Stimulated activated CD4-positive, alpha-beta T cell treated with anti-CD3 and anti-CD28 coated beads, TNF-alpha, amount 100 ng/mL, for 24 hours (primary cell): Measurements from ENCODE around the gene GPSM1.
A peak's percentile ranks its signal among the peaks of the same experiment; 100 is the strongest.

Experiments used
- DNase-seq, 3 experiments: peaks; one replicate each; pipeline ENCODE4 v3.0.0-alpha.2; 2020; ENCODE audit warnings: low read depth in 3 of 3

Gene GPSM1, protein sequence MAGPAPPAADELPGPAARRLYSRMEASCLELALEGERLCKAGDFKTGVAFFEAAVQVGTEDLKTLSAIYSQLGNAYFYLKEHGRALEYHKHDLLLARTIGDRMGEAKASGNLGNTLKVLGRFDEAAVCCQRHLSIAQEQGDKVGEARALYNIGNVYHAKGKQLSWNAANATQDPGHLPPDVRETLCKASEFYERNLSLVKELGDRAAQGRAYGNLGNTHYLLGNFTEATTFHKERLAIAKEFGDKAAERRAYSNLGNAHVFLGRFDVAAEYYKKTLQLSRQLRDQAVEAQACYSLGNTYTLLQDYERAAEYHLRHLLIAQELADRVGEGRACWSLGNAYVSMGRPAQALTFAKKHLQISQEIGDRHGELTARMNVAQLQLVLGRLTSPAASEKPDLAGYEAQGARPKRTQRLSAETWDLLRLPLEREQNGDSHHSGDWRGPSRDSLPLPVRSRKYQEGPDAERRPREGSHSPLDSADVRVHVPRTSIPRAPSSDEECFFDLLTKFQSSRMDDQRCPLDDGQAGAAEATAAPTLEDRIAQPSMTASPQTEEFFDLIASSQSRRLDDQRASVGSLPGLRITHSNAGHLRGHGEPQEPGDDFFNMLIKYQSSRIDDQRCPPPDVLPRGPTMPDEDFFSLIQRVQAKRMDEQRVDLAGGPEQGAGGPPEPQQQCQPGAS

DNA sequence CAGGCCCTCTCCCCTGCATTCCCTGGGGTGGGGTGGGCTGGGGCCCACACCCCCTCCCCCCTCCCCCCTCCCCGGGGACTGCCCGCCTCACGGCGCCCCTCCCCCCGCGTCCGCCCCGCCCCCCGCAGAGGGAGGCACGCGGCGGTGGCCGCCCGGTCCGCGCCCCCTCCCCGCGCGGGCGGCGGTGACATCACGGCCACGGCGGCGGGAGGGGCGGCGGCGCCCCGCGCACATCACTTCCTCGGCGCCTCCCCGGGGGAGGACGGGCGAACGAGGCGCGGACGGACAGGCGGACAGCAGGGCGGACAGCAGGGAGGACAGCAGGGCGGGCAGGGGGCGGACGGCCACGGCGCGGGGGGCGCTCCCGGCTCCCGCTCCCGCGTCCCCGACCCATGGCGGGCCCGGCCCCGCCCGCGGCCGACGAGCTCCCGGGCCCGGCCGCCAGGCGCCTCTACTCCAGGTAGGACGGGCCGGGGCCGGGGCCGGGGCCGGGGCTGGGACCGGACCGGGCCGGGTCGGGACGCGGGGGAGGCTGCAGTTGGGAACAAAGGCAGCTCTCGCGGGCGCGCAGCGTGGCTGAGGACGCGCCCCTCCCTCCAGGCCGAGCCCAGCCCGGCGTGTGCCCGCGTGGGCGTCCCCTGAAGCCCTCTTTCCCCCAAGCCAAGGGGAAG is at the start of gene GPSM1:
Gene GPSM1 (plus strand): TSS at position 236 of the 671 bp plus-strand sequence. CDS start 157 bp downstream, at position 393.
- DNase-seq: peak in 1 of 3 experiments; percentile 41

DNA sequence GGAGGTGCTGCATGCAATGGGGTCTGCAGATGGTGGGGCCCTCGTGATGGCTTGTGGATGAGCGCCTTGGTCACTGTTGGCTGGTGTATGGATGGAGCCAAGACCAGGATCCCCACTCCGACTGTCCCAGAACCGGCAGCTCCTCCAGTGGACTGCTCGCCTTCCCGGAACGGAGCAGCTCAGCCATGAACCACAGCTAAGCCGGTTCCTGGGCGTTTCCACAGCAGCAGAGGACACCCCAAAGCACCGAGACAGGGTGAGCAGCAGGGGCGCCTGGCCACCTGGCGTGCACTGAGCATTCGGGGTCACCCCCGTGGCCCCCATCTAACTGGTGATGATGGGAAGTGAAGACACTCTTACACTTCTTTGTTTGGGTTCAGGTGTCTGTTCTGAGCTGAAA is 49.6 kb upstream of the GPSM1 start:
- DNase-seq: no peak

DNA sequence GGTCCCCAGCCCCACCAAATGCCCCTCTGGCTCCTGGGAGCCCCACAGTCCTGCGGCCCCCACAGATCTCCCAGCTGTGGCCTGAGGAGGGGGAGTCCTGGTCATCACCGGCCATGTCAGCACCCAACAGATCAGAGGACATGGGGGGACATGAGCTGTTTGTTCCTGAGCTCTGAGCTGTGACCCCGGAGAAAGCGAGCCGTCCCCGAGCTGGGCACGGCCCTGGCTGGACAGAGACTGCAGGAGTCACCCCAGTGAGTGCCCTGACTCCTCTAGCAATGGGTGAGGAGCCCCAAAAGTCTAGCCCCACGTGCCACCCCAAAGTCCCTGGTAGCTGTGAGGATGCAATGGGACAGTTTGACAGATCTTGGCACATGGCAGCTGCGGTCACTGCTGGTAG is 49.1 kb upstream of the GPSM1 start:
- DNase-seq: no peak

DNA sequence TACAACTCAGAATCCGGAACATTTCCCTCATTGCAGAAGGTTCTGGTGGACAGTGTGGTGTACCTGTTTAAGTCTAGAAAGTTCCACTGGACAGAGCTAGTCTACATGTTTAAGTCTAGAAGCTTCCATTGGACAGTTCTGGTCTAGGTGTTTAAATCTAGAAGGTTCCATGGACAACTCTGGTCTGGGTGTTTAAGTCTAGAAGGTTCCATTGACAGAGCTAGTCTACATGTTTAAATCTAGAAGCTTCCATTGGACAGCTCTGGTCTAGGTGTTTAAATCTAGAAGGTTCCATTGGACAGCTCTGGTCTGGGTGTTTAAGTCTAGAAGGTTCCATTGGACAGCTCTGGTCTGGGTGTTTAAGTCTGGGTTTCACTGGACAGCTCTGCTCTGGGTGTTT is 48.4 kb upstream of the GPSM1 start:
- no peak for DNase-seq

DNA sequence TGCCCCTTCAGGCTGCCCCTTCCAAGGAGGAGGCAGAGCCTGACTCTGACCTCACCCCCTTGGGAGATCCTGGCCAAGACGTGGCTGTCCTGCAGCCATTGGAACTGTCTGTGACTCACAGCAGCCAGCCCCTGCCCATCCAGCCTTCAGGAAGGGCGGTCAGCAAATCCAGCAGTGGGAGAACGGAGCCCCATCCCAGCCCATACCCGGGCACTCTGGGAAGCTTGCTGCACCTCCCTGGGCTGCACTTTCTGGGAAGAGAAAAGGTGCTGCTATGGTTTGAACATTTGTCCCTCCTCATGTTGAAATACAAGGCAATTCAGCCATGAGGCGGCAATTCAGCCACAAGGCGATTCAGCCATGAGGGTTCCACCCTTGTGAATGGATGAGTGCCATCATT is 47.9 kb upstream of the GPSM1 start:
- no peak for DNase-seq

DNA sequence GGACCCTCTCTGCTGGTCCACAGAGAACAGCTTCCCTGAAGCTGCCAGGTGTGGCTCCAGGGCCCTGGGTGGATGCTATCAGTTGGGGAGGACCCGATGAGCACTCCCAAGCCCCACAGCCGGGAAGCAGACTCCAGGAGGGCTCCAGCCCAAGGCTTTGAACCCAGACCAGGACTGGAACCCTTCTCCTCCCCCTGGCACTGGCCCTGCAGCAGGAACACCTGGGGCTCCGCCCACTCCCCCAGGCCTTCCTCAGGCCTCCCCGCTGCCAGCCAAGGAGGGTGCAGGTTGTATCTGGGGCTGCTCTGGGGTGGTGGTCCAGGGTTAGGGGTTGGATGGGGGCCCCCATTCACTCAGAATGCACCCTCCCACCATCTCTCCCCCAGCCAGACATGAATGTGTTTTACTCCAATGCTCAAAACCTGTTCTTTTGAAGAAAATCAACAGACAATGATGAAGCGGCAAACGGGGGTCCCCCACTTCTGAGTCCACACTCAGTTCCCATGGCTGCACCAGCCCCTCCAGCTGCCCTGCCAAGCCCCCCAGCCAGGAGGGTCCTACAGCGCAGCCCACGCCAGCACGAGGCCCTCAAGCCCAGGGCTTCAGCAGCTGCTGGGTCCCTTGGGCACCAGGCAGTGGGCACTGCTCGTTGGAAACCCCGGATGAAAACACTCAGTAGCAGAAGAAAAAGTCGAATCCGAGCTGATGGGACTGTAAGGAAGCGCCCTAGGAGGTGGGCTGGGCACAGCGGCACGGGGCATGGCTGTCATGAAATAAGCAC is 46.6 kb upstream of the GPSM1 start:
- DNase-seq: no peak

DNA sequence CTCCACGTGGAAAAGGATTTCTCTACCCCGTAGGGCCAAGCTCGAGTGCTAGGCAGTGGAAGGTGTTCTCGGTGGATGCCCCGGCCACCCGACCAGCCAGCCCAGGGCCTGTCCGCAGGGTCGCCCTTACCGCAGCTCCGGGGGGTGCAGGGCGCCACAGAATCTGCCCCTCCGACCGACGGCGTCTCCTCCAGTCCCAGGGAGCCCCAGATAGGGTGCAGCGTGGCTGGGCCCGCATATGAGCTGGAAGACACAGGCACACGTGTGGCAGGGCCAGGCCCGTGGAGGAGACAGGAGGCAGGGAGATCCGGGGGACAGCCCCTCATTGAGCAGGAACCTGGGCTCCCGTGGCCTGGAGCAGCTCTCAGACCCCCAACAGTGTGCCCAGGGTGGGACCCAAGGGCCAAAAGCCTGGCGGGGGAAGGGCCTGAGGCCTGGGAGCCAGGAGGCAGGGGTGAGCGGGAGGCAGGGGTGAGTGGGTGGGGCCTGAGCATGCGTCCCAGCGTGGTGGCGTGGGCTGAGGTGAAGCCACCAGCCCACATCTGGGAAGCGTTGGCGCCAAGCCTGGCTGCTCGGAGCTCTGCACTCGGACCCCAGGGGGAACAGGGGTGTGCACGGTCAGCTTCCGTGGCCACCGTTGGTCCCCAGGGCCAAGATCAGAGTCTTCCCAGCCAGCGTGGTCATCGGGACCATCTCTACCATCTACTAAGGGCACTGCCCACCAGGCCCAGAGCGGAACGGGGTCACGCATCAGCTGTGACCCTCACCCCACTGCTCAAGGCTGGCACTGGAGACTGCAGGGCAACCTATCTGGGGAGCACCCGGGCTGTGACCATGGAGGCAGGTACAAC is 45.7 kb upstream of the GPSM1 start:
- no peak for DNase-seq

DNA sequence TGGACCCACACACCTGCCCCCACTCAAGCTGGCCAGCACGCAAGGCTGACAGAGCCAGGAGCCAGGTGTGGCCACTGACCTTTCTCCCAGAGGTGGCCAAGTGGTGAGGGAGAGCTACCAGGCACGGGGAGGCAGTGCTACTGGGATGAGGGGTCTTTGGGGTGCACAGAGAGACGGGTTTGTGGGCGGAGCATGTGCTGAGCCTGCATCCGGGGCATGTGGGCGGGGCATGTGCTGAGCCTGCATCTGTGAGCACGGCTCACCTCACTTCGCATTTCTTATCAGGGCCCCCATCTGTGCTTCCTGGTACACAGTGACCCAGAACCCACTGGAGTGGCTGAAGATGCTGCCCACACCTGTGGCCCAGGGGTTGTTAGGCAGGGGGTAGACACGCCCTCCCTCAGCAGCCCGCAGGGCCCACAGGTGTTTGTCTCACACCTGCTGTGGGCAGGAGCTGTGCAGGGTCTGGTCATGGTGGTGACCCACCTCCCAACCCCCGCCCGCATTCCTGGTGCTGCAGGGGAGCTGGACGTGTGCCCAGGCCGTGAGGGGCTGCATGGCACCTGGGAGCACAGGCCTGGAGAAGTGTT is 45.0 kb upstream of the GPSM1 start:
- peak in 1 of 3 experiments; percentile 14 for DNase-seq

DNA sequence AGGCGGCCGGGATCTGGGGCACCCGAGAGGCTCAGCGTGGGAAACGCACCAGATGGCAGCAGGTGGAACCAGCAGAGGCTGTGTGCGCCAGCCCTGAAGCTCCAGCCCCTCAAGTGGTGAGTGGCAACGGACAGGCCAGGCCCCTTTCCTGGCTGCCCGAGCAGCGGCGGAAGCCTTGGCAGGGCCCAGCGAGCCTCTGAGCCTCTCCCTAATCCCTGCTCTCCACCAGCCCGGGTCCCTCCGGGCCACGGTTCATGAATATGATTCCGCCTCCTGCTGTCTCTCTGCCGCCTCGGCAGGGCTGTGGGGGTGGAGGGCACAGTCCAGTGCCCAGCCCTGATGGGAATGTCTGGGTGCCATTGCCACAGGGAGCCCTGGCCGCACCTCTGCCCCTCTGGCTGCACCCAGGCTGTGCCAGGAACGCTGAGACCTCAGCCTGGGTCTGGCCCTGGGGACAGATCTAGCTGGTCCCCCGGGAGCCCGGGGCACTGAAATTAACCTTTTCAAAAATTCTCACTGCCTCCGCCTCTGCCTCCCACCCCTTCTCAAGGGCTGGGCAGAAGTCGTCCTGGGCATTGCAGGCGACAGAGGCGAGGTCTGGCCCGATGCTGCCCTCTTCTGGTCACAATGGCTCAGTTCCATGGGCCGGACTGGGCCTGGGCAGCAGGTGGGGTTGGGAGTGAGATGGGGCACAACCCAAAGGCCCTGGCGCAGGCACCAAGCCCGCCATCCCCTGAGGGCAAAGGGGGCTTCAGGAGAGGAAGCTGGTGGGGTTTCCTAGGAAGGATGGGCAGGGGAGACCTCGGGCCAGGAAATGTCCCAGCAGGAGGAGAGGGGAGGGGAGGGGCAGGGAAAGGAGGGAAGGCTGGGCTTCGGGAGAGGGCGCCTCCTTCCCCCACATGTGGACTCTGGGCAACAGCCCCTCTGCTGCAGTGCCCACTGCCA is 43.8 kb upstream of the GPSM1 start:
- peak; percentile 48 to 76 (median 60) for DNase-seq

DNA sequence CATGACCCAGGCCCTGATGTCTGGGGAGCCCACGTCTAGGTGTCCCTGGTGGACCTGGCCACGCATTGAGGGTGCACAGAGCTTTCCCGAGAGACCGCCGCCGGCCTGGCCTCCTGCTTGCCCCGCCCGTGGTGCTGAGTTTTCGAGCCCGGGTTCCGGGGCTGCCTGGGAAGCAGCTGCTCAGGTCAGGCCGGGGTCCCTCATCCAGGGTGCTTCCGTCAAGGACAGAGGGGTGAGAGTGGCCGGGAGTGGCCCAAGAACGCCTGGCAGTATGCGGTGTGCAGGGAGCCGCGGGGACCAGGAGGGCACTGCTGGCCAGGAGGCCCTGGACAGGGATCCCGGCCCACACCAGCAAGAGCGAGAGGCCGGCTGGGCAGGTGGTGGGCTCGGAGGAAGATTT is 43.0 kb upstream of the GPSM1 start:
- DNase-seq: no peak

DNA sequence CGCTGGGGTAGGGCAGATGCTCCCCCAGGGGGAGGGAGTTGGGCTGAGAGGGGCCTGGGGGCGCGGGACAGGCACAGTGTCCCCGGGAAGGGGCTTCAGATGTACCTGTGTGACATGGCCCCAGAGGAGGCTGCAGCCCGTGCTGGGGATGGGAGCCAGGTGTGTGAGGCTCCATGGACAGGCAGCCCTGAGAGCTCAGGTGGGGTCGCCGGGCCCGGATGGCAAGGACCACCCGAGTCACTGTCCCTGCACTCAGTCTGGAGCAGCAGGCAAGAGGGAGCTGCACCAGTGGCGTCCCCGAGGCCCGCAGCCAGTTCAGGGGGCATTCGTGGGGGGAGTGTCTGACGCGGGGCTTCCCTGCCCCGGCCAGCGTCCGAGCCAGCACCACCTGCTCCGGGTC is 42.4 kb upstream of the GPSM1 start:
- DNase-seq: no peak

DNA sequence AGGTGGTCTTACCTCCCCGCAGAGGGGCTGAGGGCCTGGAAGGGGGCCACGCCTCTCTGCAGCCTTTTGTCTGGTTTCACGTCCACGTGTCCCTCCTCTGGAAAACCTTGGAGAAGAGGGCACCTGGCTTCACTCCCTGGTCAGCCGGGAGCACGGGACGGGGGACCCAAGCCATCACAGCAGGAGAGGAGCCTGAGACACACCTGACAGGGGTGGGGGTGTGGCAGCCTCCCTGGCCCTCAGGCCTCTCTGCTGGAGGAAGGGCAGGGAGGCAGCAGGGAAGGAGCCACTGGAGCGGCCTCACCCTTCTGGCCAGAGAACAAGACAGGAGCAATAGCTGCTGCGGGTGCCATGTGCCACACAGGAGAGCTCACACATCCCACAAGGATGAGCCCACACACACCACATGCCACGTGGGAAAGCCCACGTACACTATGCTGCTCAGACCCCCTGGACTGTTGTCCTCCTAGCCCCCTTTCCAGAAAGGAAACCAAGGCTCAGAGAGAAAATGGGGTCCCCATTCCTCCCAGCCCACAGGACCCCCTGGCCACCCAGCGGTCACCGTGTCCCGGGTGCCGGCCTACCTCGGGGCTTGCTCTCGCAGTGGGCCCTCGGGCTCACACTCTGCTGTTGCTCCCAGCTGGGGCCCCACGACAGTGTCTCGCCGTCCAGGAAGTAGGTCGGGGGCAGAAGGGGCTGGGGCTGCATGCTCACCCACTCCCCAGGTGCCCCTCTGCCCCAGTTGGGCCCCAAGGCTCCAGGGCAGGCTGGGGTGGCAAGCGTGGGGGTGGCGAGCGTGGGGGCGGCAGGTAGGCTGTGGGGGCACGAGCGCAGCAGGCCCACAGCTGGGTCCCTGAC is 41.6 kb upstream of the GPSM1 start:
- no peak for DNase-seq

DNA sequence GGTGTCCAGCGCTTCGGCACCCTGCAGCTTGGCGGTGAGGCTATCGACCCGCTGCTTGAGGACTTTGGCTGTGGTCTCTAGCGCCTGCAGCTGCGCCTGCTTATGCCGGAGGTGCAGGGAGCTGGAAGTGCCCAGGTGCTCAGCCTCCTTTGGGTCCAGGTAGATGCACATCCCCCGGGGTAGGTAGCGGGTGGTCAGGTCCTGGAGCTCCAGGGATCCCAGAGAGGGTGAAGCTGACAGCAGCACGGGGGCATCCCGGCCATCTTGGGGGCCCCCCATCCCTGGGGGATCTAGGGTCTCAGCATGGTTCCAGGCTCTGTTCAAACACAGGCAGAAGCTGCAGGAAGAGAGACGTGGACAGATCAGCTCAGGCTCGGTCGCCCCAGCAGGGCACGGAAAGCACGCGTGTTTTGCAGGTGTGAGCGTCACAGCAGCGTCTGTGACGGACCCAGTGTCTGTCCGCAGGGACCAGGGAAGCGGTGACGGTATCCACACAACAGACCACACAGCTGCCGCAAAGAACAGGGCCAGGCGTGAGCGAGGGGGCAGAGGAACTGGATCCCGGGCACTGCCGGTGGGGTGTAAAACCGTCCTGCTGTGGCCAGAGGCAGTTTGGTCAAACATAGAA is 40.9 kb upstream of the GPSM1 start:
- DNase-seq: no peak

DNA sequence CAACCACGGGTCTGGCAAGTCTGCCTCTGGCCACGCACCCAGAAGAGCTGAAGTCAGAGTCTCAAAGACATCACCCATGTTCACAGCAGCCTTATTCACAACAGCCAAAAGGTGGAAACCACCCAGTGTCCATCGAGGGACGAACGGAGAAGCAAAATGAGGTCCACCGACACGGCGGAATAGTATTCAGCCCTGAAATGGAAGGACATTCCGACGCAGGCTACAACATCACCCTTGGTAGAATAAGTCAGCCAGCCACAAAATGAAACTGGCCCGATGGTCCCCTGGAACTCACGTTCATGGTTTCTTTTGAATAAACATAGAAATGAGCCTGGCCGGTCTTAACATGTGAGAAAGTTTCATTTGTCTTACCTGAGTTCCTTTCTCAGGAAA is 40.4 kb upstream of the GPSM1 start:
- DNase-seq: no peak

DNA sequence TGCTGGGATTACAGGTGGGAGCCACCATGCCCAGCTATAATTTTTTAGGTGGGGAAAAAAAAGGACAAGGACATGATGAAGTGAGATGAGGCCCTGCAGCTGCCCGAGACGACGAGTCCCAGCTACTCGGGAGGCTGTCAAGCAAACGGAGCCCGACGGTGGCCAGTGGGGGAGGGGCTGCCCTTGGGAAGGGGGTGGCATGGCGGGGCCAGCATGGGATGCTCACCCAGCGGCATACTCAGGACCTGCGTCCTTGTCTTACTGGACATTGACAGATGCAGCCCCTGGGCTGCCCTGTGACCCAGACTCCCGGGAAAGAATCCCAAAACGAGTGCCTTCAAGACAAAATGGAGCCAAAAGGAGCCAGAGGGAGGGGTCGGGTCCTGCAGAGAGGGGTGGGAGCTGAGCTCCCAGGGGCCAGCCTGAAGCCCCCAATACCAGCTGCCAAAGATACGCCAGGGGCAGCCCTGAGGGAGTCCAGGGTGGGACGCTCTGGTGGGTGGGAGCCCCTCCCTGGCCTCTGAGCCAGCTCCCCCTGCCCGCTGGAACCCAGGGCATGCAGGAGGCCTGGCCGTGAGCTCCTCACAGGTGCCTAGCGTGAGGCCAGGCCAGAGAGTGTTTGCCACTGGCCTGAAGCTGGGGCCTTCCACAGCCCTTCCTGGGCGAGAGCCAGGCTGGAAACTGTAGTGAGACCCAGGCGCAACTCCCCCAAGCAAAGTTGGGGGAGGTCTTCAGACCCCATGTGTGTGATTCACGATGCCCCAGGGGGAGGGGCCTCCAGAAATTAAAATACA is 39.2 kb upstream of the GPSM1 start:
- DNase-seq: no peak

DNA sequence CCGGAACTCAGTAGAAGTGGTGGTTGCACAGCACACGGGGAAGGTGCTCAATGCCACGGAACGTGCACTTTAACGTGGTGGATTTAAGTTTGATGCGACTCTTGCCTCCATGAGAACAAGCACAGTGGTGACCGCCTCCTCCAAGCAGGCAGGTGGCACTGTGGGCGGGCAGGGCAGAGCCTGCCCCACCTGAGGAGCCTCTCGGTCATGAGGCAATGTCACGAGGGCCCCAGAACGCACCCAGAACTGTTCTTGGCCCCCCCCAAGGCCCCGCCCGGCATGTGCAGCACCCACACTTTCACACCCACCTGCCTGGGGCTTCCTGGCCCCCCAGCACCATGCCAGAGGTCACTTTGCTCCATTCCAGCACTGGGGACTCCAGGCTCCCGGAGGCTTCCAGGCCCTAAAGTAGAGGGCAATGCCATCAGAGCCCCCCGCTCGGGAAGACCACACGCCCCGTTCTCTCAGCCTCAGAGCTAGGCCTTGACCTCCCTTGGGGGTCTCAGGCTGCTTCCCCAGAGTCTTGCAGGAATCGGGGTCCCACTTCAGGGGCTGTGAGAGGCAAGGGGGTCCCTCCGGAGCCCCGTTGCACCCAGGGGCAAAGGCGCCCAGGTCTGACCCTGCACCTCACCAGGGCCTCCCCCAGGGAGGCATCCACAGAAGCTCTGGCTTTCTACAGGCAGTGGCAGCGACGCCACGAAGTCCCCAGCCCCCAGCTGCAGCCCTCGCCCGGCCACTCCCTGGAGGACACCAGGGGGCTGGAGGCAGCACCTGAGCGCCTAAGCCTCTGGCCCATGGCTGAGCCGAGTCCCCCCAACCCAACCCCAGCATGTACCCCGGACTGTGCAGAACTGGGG is 37.5 kb upstream of the GPSM1 start:
- DNase-seq: no peak
